Amygdala (tissue), 56 donors: ENCODE data around the gene ZFP36L2.

Experiments used
- DNase-seq, 56 donors: peaks; one replicate each; lab custom pipeline; 2025; lab: John Stamatoyannopoulos, UW

The ZFP36L2 gene, protein sequence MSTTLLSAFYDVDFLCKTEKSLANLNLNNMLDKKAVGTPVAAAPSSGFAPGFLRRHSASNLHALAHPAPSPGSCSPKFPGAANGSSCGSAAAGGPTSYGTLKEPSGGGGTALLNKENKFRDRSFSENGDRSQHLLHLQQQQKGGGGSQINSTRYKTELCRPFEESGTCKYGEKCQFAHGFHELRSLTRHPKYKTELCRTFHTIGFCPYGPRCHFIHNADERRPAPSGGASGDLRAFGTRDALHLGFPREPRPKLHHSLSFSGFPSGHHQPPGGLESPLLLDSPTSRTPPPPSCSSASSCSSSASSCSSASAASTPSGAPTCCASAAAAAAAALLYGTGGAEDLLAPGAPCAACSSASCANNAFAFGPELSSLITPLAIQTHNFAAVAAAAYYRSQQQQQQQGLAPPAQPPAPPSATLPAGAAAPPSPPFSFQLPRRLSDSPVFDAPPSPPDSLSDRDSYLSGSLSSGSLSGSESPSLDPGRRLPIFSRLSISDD

DNA sequence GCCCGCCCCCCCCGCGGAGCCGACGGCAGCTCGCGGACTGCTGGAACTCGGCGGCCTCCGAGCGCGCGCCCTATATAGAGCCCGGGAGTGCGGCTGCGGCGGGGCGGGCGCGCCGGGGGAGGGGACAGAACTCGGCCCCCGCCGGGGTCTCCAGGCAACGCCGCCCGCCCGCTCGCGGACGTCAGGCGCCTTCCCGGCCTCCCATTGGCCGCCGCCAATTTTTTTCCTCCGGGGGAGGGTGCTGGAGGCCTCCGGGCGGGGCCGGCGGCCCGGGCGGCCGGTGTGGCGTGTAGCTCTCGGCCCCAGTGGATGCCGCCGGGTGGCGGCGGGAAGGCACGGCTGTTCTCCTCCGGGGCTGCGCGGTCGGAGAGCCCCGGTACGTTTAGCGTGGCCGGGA, at the start of gene ZFP36L2:
Gene ZFP36L2, minus strand, starts transcription at position 49 of the 397 bp plus-strand sequence. CDS start 291 bp downstream, outside the sequence.
- DNase-seq: peak; percentile 41 to 98 (median 92)

DNA sequence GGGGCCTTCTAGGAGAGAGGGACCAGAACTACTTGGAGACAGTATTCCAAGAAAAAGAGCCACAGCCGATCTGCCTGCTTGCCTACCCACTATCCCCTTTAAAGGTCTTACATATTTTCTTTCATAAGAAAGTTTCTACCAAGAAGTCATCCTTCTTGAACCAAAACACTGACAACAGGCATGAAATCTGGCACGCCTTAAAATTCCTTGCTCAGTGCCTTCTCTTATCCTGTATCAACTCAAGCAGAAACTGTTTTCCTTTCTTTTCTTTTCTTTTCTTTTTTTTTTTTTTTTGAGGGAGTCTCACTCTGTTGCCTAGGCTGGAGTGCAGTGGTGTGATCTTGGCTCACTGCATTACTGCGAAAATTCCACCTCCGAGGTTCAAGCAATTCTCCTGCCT, 48.3 kb upstream of the ZFP36L2 start:
- DNase-seq: no peak

DNA sequence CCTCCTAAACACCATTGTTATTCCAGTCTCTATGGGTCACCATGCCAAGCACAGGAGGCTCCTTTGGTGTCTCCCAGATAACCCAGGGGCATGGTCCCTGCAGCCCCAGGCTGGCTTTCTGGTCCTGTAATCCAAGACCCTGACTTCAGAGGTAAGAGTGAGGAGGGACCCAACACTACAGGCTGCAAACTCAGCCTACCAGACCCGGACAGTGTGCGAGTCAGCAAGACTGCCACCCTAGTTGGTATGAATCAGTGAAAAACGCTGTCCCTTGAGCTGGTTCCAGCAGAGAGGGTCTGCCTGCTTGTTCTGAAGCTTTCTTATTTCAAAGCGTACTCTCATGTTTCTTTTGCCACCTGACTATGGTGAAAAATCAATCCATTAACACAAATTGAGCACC, 47.6 kb upstream of the ZFP36L2 start:
- no peak for DNase-seq

DNA sequence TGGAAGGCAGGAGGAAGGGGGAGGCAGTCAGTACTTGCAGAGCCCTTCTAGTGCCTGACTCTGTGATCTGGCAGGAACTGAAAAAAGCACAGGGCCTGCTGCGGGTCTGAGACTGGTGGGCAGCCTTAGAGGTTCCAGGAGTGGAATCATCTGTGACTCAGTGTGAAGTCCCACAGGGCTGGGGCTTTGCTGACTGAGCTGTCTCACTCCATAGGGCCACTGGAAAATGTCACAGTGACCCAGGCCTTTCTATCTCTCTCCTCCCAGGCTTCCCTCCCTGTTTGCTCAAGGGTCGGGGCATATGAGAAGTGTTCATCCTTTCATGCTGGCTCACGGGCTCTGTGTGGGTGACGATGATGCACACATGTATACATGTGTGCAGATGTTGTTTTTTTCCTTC, 47.1 kb upstream of the ZFP36L2 start:
- no peak for DNase-seq

DNA sequence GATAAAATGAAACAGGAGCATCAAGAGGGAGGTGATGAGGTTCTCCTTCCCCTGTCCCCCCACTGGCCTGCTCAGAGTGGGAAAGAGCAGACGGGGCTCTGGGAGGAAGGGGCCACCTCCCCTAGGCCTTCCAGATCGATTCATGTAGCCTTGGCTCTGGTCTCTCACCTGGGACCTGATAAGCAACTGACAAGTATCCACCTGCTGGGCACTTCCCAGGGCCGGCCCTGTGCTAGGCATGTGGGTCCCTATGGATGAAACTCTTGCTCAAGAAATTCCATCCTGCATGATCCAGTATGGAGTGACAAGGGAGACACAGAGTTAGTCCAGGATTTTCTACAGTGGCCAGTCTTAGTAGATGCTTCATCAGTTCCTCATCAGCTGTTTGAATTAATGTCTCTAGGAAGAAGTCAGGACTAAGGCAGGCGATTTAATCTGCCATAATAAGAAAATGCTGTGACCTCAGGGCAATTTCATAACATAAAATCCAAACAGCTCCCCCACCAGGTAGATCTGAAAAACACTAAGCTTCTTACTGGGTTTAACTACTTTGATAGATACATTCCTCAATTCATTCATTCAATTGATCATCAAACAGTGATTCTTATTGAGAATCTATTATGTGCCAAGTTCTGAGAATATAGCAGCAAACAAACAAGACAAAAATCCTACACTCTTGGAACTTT, 44.7 kb upstream of the ZFP36L2 start:
- DNase-seq: no peak

DNA sequence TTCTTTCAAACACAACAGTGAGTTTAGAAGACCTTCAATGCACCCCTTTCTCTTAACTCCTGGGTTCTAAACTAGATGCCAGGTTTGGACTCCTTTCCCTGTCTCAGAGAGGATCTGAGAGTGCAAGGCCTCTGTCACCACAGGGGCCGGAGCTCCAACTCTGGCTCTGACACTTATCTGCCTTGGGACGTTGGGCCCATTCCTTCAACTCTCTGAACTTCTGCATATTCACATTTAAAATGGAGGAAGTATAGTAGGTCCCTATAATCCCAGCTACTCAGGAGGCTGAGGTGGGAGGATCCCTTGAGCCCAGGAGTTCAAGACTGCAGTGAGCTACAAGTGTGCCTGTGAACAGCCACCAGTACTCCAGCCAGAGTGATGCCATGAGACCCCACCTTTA, 44.1 kb upstream of the ZFP36L2 start:
- DNase-seq: no peak

DNA sequence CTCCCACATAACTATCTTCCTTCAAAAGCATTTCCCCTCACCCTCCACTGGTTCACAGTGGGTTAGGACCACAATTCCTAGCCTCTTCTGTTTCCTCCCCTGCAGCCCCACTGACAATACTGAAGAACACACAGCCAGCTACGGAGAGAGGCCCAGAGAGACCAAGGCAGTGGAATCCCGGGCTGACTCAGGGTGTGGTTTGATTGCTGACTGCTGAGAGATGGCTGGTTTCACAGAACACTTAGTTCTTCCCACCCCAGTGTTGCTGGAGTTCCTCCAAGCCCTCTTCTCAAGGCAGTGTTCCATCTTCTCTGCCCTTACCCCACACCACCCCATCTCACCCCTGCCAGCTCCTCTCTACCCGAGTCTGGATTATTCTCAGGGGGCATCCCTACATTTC, 43.3 kb upstream of the ZFP36L2 start:
- DNase-seq: peak in 2 of 56 donors; percentile 12 to 14

DNA sequence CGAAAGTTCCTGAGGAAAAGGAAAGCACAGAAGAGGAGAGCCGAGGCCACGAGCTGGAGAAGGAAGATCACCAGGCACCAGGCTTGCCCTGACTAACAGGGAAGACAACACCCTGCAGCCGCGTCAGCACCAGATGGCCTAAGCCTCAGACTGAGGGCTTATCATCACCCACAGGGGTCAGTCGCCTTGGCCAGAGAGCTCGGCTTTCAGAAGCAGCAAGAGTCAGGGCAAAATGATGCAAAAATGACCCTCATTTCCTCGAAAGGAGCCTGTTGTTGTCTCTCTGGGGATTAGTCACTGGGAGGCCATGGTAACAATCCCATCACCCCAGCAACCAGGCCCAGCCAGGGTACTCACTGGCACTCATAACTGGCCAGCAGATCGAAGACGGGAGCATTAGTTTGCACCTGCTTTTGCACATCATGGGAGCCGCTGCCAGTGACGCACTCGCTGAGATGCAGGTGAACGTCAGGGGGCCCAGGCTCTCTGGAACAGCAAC, 42.7 kb upstream of the ZFP36L2 start:
- DNase-seq: peak in 10 of 56 donors; percentile 4 to 21 (median 10)

DNA sequence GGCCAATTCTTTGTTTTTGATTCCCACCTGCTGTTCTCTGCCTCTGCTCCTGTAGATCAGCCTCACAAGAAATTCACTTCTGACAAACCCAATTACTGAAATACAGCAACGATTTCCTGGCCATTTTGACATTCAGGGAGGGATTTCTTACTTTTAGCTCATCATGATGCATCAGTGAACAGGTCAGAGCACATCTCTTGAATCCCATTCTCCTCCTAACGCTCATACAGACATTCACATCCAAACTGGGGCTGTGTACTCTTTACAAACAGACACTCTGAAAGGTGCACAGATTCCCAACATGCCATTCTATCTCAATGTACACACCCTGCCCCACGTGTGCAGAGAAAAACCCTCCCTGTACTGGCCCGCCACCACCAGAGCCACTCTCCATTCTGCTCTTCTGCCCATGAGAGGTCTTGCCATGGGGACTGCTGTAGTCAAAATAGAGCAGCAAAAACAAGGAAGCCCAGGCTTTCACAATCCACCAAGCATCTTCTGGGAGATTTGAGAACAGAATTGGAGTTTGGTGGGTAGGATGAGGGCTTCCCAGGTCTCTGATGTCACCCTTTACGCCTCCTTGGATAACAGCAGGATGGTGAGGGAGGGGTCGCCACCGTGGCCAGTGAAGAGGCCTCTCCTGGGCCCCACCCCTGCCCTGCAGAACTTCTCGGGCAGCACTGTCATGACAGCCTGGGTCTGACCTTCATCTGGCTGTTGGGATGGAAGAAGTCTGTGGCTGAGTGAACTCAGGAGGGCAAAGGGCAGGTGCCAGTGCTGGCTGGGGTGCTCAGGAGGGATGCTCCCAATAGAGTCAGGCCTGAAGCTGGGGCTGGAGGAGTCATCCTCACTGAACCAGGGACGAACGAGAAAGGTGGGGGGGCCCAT, 41.9 kb upstream of the ZFP36L2 start:
- no peak for DNase-seq

DNA sequence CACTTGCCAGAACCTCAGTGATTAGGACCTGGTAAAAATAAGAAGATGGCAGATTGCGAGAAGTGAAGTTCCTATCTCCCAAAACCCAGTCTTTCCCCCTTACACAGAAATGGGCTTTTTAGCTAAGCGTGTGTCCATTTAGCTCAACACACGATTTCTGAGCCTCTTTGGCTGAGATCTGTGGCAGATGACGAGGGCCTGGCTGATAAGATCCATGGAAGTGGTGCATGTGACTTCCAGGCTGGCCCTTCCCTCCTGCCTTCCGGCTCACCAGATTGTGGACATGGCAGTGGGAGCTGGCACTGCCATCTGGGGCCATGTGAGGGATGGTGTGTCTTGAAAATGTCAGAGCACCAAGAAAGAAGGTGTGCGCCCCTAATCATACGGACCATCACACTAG, 41.0 kb upstream of the ZFP36L2 start:
- no peak for DNase-seq

DNA sequence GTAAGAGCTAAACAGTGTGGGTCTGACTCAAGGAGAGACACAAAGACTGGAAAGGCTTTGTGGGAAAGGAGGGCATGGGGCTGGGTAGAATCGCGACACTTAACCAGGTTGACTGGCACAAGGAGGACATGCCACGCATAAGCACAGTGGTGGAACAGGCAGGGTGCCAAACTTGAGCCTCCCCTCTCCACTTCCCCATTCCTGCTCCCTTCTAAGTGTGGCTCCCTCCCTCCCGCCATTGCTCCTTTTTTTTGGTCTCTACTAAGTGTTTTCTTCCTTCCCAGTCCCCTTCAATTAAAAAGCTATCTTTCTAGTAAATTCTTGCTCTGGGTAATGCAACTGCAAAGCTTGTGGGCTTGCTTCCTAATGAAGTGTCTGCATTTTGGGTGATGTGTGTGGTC, 40.3 kb upstream of the ZFP36L2 start:
- DNase-seq: peak in 15 of 56 donors; percentile 2 to 33 (median 8)

DNA sequence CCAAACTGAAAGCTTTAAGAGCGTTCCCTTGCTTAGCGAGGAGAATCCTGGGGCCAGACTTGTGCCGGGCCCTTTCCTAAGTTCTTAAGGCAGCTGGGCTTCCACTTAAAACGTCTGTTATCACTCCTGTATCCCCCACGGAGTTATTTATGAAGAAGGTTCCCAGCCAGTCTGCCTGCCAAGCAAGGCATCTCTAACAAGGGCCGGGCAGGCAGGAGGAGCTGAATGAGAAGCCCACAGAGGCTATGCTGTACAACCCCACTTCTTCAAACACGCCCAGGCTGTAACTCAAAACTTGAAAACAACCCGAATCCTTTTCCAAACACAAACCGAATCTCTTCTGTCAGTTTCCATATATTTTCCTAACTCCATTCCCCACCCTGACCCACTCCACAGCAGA, 39.0 kb upstream of the ZFP36L2 start:
- no peak for DNase-seq

DNA sequence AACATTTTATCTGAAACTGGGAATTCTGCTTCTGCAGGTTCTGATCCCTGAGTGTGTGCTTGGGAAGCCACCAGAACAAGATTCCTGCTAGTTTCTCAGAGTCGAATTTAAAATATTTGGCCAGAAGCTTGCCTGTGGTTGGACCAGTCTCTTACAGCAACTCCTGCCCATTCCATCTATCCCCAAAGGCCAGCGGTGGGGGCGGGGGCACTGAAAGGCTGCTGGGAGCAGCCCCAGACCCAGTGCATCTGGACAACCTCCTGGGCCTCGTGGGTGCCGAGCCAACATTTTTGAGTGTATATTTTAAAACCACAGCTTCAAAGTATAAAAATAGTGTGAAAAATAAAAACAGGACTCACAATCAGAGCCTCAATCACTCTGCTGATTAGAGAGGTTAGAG, 38.6 kb upstream of the ZFP36L2 start:
- no peak for DNase-seq

DNA sequence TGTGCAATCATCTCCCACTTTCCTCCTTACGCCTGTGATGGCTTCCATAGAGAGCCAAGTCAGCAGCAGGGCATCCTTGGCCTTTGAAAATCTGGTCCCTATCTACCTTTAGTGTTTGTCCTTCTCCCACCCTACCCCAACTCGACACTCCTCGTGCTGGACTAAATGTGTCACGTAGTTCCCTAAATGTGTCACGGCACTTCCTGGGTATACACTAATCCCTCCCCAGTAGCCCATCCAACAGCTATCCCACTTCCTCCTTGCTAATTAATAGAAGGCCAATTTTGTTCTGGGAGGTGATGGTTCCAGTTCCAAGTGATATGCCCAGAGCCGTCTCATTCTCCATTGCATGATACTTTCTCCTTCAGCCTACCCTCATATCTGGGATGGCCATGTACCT, 36.5 kb upstream of the ZFP36L2 start:
- no peak for DNase-seq

DNA sequence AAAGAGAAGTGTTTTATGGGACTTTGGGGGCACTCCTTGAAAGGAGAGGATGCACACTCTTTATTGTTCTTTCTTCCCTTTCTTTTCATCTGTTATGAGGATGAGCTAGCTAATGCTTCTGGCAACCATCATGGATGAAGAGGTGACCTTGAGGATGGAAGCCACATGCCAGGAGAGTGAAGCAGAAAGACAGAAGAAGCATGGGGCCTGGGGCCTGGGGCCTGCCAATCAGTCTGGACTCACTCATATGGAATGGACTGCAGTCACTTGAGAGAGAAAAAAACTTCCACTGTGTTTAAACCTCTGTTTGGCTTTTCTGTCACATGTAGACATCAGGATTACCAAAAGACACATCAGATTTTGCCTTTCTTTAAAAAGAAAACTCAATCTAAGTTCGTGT, 35.8 kb upstream of the ZFP36L2 start:
- no peak for DNase-seq

DNA sequence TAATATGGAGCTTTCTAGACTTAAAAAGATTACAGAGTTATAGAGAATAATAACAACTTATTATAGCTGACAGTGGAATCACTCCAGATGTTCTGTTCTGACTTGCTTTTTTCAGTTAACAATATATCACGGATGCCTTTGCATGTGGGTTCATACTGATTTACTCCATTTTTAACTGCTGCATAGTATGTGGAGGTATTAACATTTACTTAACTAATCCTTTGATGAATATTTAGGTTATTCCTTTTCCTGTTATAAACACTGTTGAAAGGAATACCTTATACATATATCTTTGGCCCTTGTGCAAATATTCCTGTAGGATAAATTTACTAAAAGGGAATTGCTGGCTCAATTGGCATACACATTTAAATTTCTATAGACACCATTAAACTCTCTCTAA, 33.1 kb upstream of the ZFP36L2 start:
- no peak for DNase-seq

DNA sequence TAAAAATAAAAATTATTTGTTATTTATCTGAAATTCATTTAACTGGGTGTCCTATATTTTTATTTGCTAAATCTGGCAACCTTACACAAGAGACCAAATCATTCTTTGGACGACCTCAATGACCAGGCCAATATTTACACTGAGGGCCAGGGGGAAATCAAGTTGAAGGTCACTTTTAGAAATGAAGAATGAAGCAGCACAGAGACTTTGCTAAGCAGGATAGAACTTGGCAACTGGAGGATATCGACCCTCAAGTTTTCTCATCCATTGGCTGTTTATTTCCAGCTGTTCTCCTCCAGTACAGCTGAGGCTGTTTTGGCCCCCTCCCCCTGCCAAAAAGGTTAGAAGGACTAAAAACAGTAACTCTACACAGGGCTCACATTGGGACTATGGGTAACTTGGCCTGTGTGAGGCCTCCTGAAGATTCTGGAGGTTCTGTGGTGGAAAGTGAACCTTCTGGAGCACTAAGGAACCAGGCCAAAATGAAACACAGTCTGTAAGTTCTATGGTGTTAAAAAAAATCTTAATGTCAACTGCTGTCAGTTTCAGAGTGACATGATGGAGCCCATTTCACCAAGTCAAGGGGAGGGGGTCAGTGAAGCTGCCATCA, 32.2 kb upstream of the ZFP36L2 start:
- no peak for DNase-seq

DNA sequence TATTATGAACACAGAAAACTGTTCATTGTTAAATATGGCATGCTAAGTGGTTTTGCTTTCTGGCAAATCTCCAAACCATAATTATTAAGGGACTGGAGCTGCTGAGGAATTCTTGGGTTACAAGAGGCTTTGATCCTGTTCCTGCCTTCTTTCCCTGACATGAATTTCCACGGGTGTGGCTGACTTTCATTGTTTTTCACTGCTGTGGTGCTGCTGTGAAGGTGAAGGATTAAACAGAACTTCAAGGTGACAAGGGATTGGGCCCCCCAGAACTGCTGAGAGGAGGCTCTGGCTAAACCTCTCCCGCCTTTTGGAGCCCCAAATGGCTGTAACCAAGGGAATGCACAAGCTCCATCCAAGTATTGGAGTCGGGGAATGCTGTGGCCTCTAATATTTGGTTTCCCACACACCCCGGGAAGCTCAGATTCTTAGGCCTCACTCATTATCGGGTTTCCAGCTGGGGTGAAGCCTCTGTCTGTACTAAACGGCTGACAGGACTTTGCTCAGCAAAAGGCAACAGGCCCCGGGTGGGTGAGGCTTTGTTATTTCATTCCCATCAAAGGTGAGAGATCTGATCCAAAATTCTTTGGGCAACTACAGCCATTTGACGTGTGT, 29.0 kb upstream of the ZFP36L2 start:
- DNase-seq: no peak

DNA sequence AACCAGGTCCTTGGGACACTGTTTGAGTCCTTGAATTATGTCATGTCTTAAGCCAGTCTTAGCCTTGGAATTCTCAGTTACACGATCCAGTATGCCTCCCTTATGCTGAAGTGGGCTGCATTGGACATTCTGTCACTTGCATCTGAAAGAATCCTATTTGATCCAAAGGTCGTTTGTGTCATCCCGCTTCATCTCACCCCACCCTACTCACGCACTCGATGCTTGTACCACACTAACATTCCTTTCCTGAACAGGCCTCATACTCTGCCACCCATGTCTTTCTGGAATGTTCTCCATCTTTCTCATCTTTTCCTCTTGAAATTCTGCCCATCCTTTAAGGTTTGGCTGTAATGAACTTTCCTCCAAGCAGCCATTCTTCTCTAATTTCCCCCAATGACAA, 27.9 kb upstream of the ZFP36L2 start:
- no peak for DNase-seq
